Measurements from ENCODE around the gene CPXM2.

CPXM2 gene

DNA sequence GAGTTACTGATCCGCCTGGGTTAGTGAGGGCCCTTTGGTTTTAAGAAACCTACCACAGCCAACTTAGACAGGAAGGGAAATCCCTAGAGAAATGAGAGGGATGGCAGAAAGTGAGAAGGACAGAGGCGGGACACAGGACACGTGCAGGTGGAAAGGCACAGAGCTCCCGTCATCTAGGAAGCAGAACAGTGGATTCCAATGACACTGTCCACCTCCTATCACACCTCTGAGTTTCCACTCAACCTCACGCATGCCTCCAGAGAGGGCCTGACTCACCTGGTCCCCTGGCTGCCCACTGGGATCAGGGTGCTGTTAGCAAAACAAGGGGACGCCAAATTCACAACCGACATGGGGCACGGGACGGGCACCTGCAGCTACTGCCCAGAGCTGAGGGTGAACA lies 26.3 kb downstream of the CPXM2 start:
- Mint-ChIP-seq H3K4me1 (no peaks in the 10 kb centered on the region), H3K27me3 (peaks cover 56% of the 10 kb centered on the region), H3K4me3 (no peak overlapping the region), H3K9me3 (no peaks in the 10 kb centered on the region), H3K27ac (no peak overlapping the region), H3K36me3 (no peaks in the 10 kb centered on the region)
- ATAC-seq: no peak

GRCh38 chr10:123864923-123865322 lies 26.7 kb downstream of the CPXM2 start:
- no peaks in the 10 kb centered on the region for H3K36me3 Mint-ChIP-seq
- H3K9me3 Mint-ChIP-seq: no peaks in the 10 kb centered on the region
- no peak for ATAC-seq
- no peak overlapping the region for H3K27ac Mint-ChIP-seq
- no peaks in the 10 kb centered on the region for H3K4me1 Mint-ChIP-seq
- no peak overlapping the region for H3K4me3 Mint-ChIP-seq
- H3K27me3 Mint-ChIP-seq: peaks cover 52% of the 10 kb centered on the region

DNA sequence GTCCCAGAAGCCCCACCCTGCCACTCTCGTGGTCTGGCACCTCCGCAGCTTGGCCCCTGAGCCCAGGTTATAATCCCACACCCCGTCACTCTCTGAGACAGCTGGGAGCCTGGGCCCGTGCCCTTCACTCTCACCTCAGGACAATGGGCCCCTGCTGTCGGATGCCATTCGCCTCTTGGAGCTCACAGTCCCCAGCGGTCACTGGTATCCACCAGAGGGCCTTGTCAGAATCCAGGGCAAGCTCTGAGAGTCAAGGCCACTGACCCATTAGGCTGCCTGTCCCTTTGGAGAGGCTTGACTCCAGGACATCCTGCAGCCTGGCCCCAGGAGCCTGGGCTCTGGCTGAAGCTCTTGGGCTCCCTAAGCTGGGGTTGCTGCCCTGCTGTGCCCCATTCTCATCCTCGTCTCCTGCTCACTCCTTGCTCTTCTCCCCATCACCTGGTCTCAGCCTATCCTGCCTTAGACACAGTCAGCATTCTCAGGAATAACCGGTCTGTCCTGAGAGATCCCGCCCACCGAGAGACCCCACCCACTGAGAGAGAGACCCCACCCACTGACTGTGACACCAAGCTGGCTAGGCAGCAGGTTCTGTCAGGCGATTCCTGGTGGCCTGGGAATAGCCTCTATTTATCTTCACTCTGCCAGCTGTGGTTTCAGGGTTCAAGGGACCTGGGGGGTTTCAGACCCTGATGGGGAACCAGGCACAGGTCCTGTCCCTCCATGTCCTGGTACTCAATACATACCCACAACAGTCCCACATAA lies 27.7 kb downstream of the CPXM2 start:
- no peaks in the 10 kb centered on the region for H3K9me3 Mint-ChIP-seq
- no peaks in the 10 kb centered on the region for H3K4me1 Mint-ChIP-seq
- peaks cover 42% of the 10 kb centered on the region for H3K27me3 Mint-ChIP-seq
- H3K27ac Mint-ChIP-seq: no peak overlapping the region
- H3K4me3 Mint-ChIP-seq: no peak overlapping the region
- no peaks in the 10 kb centered on the region for H3K36me3 Mint-ChIP-seq
- no peak for ATAC-seq

DNA sequence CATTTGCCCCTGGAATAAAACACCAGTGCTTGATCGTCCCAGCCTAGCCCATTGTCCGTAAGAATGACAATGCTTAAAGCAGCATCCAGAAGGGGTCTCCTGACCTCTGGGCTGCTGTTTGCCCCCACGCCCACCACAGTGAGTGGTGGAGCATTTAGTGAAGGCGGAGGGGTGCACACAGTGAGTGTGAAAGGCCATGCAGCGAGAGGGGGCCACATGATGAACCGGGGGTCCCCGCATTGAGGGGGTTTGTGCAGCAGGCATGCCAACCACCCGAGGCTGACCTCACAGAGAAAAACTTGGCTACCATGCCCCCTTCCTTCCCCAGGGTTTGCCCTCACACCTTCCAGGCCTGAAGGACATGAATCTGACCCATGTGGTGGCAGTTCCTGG lies 28.4 kb downstream of the CPXM2 start:
- H3K27me3 Mint-ChIP-seq: peaks cover 34% of the 10 kb centered on the region
- H3K36me3 Mint-ChIP-seq: no peaks in the 10 kb centered on the region
- no peak overlapping the region for H3K27ac Mint-ChIP-seq
- H3K4me1 Mint-ChIP-seq: no peaks in the 10 kb centered on the region
- ATAC-seq: no peak
- no peak overlapping the region for H3K4me3 Mint-ChIP-seq
- no peaks in the 10 kb centered on the region for H3K9me3 Mint-ChIP-seq

- Mint-ChIP-seq H3K27me3 (peaks cover 39% of the 10 kb centered on the region), H3K9me3 (no peaks in the 10 kb centered on the region), H3K27ac (no peak overlapping the region), H3K36me3 (no peaks in the 10 kb centered on the region), H3K4me1 (no peaks in the 10 kb centered on the region), H3K4me3 (no peak overlapping the region)
- ATAC-seq: no peak
Measured at GRCh38 chr10:123862421-123863182, 29.0 kb downstream of the CPXM2 start.

- Mint-ChIP-seq H3K9me3 (no peaks in the 10 kb centered on the region), H3K4me3 (no peak overlapping the region), H3K4me1 (no peaks in the 10 kb centered on the region), H3K27me3 (peaks cover 32% of the 10 kb centered on the region), H3K27ac (no peak overlapping the region), H3K36me3 (no peaks in the 10 kb centered on the region)
- ATAC-seq: no peak
Measured at GRCh38 chr10:123860856-123861255, 30.8 kb downstream of the CPXM2 start.

- H3K27ac Mint-ChIP-seq: no peak overlapping the region
- no peak overlapping the region for H3K4me3 Mint-ChIP-seq
- no peaks in the 10 kb centered on the region for H3K36me3 Mint-ChIP-seq
- peaks cover 30% of the 10 kb centered on the region for H3K27me3 Mint-ChIP-seq
- no peak for ATAC-seq
- H3K9me3 Mint-ChIP-seq: no peaks in the 10 kb centered on the region
- no peaks in the 10 kb centered on the region for H3K4me1 Mint-ChIP-seq
Measured at GRCh38 chr10:123860209-123860608, 31.4 kb downstream of the CPXM2 start.

GRCh38 chr10:123859653-123860050 lies 32.0 kb downstream of the CPXM2 start:
- ATAC-seq: no peak
- no peak overlapping the region for H3K4me3 Mint-ChIP-seq
- no peaks in the 10 kb centered on the region for H3K9me3 Mint-ChIP-seq
- no peak overlapping the region for H3K27ac Mint-ChIP-seq
- no peaks in the 10 kb centered on the region for H3K36me3 Mint-ChIP-seq
- H3K4me1 Mint-ChIP-seq: no peaks in the 10 kb centered on the region
- H3K27me3 Mint-ChIP-seq: peaks cover 35% of the 10 kb centered on the region

- no peaks in the 10 kb centered on the region for H3K36me3 Mint-ChIP-seq
- no peak overlapping the region for H3K4me3 Mint-ChIP-seq
- H3K4me1 Mint-ChIP-seq: no peaks in the 10 kb centered on the region
- ATAC-seq: no peak
- peaks cover 34% of the 10 kb centered on the region for H3K27me3 Mint-ChIP-seq
- no peaks in the 10 kb centered on the region for H3K9me3 Mint-ChIP-seq
- no peak overlapping the region for H3K27ac Mint-ChIP-seq
Measured at GRCh38 chr10:123858907-123859652, 32.5 kb downstream of the CPXM2 start.

DNA sequence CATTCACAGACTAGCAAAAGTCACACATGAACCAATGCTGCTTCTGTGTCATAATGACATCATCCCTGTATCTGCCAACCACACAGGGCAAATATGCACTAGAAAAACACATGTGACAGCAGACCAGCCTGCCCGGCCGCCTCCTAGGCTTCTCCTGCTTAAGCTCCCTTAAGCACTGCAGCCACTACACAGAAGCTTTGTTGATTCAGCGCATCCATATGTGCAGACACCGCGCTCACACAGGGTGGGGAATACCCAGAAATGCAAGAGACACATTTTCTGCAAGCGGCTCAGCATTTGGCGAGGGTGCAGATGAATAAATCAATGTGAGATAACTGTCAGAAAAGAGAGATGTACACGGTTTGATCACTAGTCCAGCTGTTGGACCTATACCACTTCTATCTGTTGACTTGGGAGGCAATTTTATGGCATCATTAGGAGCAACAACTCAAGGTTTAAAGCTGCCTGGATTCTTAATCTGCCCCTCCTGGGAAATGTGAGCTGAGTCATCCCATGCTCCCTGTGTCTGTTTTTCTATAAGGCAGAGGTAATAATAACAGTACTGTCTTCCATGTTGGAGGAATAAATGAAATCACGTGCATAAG lies 33.4 kb downstream of the CPXM2 start:
- peaks cover 33% of the 10 kb centered on the region for H3K27me3 Mint-ChIP-seq
- no peak for ATAC-seq
- H3K36me3 Mint-ChIP-seq: no peaks in the 10 kb centered on the region
- no peak overlapping the region for H3K27ac Mint-ChIP-seq
- H3K4me1 Mint-ChIP-seq: no peaks in the 10 kb centered on the region
- no peak overlapping the region for H3K4me3 Mint-ChIP-seq
- no peaks in the 10 kb centered on the region for H3K9me3 Mint-ChIP-seq

DNA sequence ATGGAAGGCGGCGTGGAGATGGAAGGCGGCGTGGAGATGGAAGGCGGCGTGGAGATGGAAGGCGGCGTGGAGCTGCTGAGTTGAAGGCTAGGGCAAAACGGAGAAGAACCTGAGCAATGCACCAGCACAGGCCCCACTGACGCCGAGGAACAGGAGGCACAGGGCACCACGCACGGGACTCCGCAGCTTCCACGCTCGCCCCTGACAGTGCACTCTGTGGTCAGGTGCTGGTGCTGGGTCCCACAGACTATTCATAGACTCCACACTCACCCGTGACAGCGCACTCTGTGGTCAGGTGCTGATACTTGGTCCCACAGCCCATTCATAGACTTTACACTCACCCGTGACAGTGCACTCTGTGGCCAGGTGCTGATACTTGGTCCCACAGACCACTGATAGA lies 34.0 kb downstream of the CPXM2 start:
- no peak overlapping the region for H3K27ac Mint-ChIP-seq
- H3K9me3 Mint-ChIP-seq: no peaks in the 10 kb centered on the region
- no peaks in the 10 kb centered on the region for H3K4me1 Mint-ChIP-seq
- H3K36me3 Mint-ChIP-seq: no peaks in the 10 kb centered on the region
- no peak for ATAC-seq
- H3K4me3 Mint-ChIP-seq: no peak overlapping the region
- peaks cover 39% of the 10 kb centered on the region for H3K27me3 Mint-ChIP-seq

GRCh38 chr10:123855008-123855684 lies 36.5 kb downstream of the CPXM2 start:
- Mint-ChIP-seq H3K36me3 (no peaks in the 10 kb centered on the region), H3K9me3 (peaks cover 5% of the 10 kb centered on the region), H3K4me3 (no peak overlapping the region), H3K4me1 (no peaks in the 10 kb centered on the region), H3K27ac (no peak overlapping the region), H3K27me3 (peaks cover 46% of the 10 kb centered on the region)
- ATAC-seq: no peak

DNA sequence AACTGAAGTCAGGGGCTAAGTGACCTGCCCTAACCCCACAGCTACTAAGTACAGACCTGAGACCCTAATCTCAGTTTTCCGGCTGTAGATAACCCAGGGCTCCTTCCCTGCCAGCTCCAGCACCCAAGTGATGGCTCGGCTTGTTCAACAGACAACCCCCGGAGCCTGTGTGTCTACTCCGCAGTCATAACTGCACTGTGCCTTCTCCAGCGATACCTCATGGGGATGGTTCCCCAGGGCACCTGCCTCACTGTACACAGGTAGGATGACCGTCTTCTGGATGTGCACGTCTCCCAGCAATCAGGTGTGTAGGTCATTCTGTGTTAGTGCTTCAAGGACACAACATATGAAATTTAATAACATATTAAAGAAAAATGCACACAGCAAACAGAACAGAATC lies 37.1 kb downstream of the CPXM2 start:
- no peak for ATAC-seq
- no peaks in the 10 kb centered on the region for H3K36me3 Mint-ChIP-seq
- H3K9me3 Mint-ChIP-seq: peaks cover 5% of the 10 kb centered on the region
- H3K4me1 Mint-ChIP-seq: no peaks in the 10 kb centered on the region
- peaks cover 46% of the 10 kb centered on the region for H3K27me3 Mint-ChIP-seq
- H3K27ac Mint-ChIP-seq: no peak overlapping the region
- no peak overlapping the region for H3K4me3 Mint-ChIP-seq

DNA sequence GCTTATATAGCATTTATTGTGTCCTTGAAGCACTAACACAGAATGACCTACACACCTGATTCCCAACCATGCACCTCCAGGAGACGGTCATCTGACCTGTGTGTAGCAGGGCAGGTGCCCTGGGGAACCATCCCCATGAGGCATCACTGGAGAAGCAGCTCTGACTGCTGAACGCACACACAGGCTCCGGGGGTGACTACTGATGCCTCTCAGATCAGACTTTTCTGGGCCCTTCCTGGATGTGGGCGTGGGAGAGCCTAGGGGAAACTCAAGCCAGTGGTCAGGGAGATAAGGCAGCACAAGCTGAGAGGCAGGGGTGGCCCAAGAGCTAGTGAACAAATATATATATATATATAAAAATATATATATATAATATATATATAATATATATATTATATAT lies 37.6 kb downstream of the CPXM2 start:
- no peak for ATAC-seq
- H3K36me3 Mint-ChIP-seq: no peaks in the 10 kb centered on the region
- peaks cover 3% of the 10 kb centered on the region for H3K4me1 Mint-ChIP-seq
- H3K27ac Mint-ChIP-seq: no peak overlapping the region
- no peak overlapping the region for H3K4me3 Mint-ChIP-seq
- H3K9me3 Mint-ChIP-seq: peaks cover 5% of the 10 kb centered on the region
- peaks cover 46% of the 10 kb centered on the region for H3K27me3 Mint-ChIP-seq

All from stimulated activated memory B cell treated with anti-CD40 and anti-IgM and Interleukin-4, amounts not matched to agents 10 μg/mL and 1 μg/mL and 100 μg/mL, for 72 hours (primary cell).